Kidney (tissue), 14 donors: ENCODE data around the gene MACROD1. TPM values are rescaled to one million over a fixed set of nuclear protein-coding genes. Genes with fewer than 3 reads are reported as not detected.

Experiments
- DNase-seq, 5 donors: peaks; one replicate each; pipeline ENCODE4 v3.0.0-alpha.2; 2013 to 2020
- FAIRE-seq: peaks from 2 replicates; lab custom pipeline; 2012; peaks lifted over from hg19 to GRCh38; lab: Jason Lieb, UNC
- H3K27ac ChIP-seq, 2 donors: one replicate each; pipeline ENCODE4 v1.7.0; 2013; ENCODE audit warnings: low read depth in 2 of 2, low read length in 2 of 2, inconsistent platforms in 1 of 2
- H3K27me3 ChIP-seq: one replicate; pipeline ENCODE4 v1.7.1; 2013; ENCODE audit warnings: low read length, inconsistent platforms; ENCODE audit not compliant: control insufficient read depth, insufficient read depth
- H3K36me3 ChIP-seq, 3 donors: one replicate each; pipeline versions ENCODE4 v1.7.0 to v1.7.1; 2013; ENCODE audit warnings: low read length in 3 of 3, control low read depth in 1 of 3, inconsistent platforms in 1 of 3; ENCODE audit not compliant: insufficient read depth in 3 of 3, control insufficient read depth in 2 of 3
- H3K4me1 ChIP-seq, 3 donors: one replicate each; pipeline versions ENCODE4 v1.7.0 to v1.7.1; 2013; ENCODE audit warnings: low read length in 3 of 3, inconsistent platforms in 1 of 3, low read depth in 1 of 3; ENCODE audit not compliant: control insufficient read depth in 2 of 3, insufficient read depth in 2 of 3
- H3K4me3 ChIP-seq, 3 donors: one replicate each; pipeline versions ENCODE4 v1.7.0 to v1.8.1; 2013; ENCODE audit warnings: low read length in 3 of 3, control low read depth in 1 of 3, inconsistent platforms in 1 of 3
- H3K9ac ChIP-seq, 3 donors: one replicate each; pipeline versions ENCODE4 v1.7.0 to v1.7.1; 2013; ENCODE audit warnings: low read length in 3 of 3, control low read depth in 1 of 3, inconsistent platforms in 1 of 3
- H3K9me3 ChIP-seq, 3 donors: one replicate each; pipeline versions ENCODE4 v1.7.0 to v1.7.1; 2013; ENCODE audit warnings: low read length in 3 of 3, control low read depth in 1 of 3, inconsistent platforms in 1 of 3; ENCODE audit not compliant: control insufficient read depth in 2 of 3, insufficient read depth in 1 of 3
- CTCF ChIP-seq: IDR thresholded peaks from 3 replicates; pipeline ENCODE4 v1.5.1; 2012; ENCODE audit warnings: mild to moderate bottlenecking, moderate library complexity, borderline replicate concordance; ENCODE audit not compliant: insufficient read depth; ENCODE audit errors: extremely low read depth
- intact Hi-C: fragments of 100-400 bp; cut with DNase I; formaldehyde crosslinking; loops from one replicate; pipeline ENCODE4 v1.11.1; 2022
- polyA plus RNA-seq: library from polyadenylated mRNA; stranded (reverse); fragments of 350-450 nt; fragmentation: Illumina TruSeq; extraction: RNeasy Lipid Tissue Mini Kit (QIAGEN cat#74804); gene quantifications from one replicate; pipeline ENCODE4 v1.2.3, GENCODE V29; 2014; ENCODE audit warnings: low read depth, low replicate concordance; ENCODE audit not compliant: insufficient read depth
- total RNA-seq: library from RNA; stranded (reverse); fragmentation: NEBNext Ultra II Directional; extraction: Animal tissue kit (Norgen Biotek cat#: 25700); gene quantifications from one replicate; pipeline ENCODE4 v1.2.1, GENCODE V29; 2021
- donor health status: control.
- donor health status: control.
- donor health status: control.
- donor health status: control.
- donor health status: control.
- donor health status: DM: yes; HTN: yes; CAD: no.
- donor health status: Normal renal cell carcinoma (clear cell type).

The MACROD1 gene
- total and polyA plus RNA-seq, 2 donors from 2014 or later: 27.8 to 176 TPM

- no peaks in the 10 kb centered on the region for H3K9me3 ChIP-seq
- DNase-seq: peak in 1 of 5 donors; percentile 79
- H3K27me3 ChIP-seq: no peaks in the 10 kb centered on the region
- no peak overlapping the region for H3K27ac ChIP-seq
- H3K9ac ChIP-seq: no peak overlapping the region
- no peaks in the 10 kb centered on the region for H3K4me1 ChIP-seq
- FAIRE-seq: no peak
- H3K4me3 ChIP-seq: no peak overlapping the region
- no peak for TF ChIP-seq CTCF
- no peaks in the 10 kb centered on the region for H3K36me3 ChIP-seq
- intact Hi-C loops: no loop called here
These were observed 87.6 kb downstream of the MACROD1 start for GRCh38 chr11:64078284-64078683.

GRCh38 chr11:64077607-64078006, 88.3 kb downstream of the MACROD1 start:
- no peak for TF ChIP-seq CTCF
- Histone ChIP-seq H3K4me3 (no peak overlapping the region), H3K36me3 (no peaks in the 10 kb centered on the region), H3K9me3 (no peaks in the 10 kb centered on the region), H3K27me3 (no peaks in the 10 kb centered on the region), H3K4me1 (no peaks in the 10 kb centered on the region), H3K9ac (no peak overlapping the region), H3K27ac (no peak overlapping the region)
- intact Hi-C loops: no loop called here
- FAIRE-seq (no peak), DNase-seq (no peak)

- H3K9ac ChIP-seq: no peak overlapping the region
- FAIRE-seq (no peak), DNase-seq (no peak)
- no peak for TF ChIP-seq CTCF
- no peaks in the 10 kb centered on the region for H3K36me3 ChIP-seq
- H3K4me3 ChIP-seq: no peak overlapping the region
- intact Hi-C loops: no loop called here
- no peaks in the 10 kb centered on the region for H3K4me1 ChIP-seq
- no peaks in the 10 kb centered on the region for H3K27me3 ChIP-seq
- H3K27ac ChIP-seq: no peak overlapping the region
- no peaks in the 10 kb centered on the region for H3K9me3 ChIP-seq
These were observed 89.2 kb downstream of the MACROD1 start for GRCh38 chr11:64076758-64077157.

- H3K9me3 ChIP-seq: no peaks in the 10 kb centered on the region
- H3K27me3 ChIP-seq: no peaks in the 10 kb centered on the region
- no peak overlapping the region for H3K4me3 ChIP-seq
- no peaks in the 10 kb centered on the region for H3K36me3 ChIP-seq
- intact Hi-C loops: no loop called here
- no peak overlapping the region for H3K27ac ChIP-seq
- FAIRE-seq: no peak
- no peak for DNase-seq
- no peak overlapping the region for H3K9ac ChIP-seq
- TF ChIP-seq CTCF: no peak
- no peaks in the 10 kb centered on the region for H3K4me1 ChIP-seq
These were observed 91.7 kb downstream of the MACROD1 start for GRCh38 chr11:64074239-64074638.
